IPS-20b (cell line): ENCODE measurements around the gene TMEM204.

ENCODE experiments used
- H3K27ac ChIP-seq: one replicate; pipeline ENCODE4 v1.5.1; 2013; ENCODE audit warnings: low read length
- H3K27me3 ChIP-seq: 2 replicates; pipeline ENCODE4 v1.6.1; 2013; ENCODE audit warnings: mild to moderate bottlenecking, low read length, inconsistent platforms; ENCODE audit not compliant: insufficient read depth
- H3K36me3 ChIP-seq: 2 replicates; pipeline ENCODE4 v1.6.1; 2013; ENCODE audit warnings: low read depth, mild to moderate bottlenecking, inconsistent platforms, low read length, moderate library complexity; ENCODE audit not compliant: insufficient read depth
- H3K4me1 ChIP-seq: 2 replicates; pipeline ENCODE4 v1.6.1; 2013; ENCODE audit warnings: mild to moderate bottlenecking, control low read depth, inconsistent platforms, low read length, moderate library complexity; ENCODE audit not compliant: insufficient read depth
- H3K4me3 ChIP-seq: 2 replicates; pipeline ENCODE4 v1.5.1; 2013; ENCODE audit warnings: mild to moderate bottlenecking, low read length, inconsistent platforms
- H3K9ac ChIP-seq: 2 replicates; pipeline ENCODE4 v1.6.1; 2013; ENCODE audit warnings: low read depth, mild to moderate bottlenecking, inconsistent platforms, low read length, moderate library complexity
- H3K9me3 ChIP-seq: 2 replicates; pipeline ENCODE4 v1.6.1; 2013; ENCODE audit warnings: mild to moderate bottlenecking, low read depth, low read length, inconsistent platforms; ENCODE audit not compliant: insufficient read depth

Gene TMEM204

GRCh38 chr16:1502092-1503004, 31.1 kb upstream of the TMEM204 start:
- H3K36me3 ChIP-seq: peaks cover 56% of the 10 kb centered on the region

GRCh38 chr16:1503110-1503955, 30.1 kb upstream of the TMEM204 start:
- Histone ChIP-seq H3K9ac (no peak overlapping the region), H3K4me1 (no peaks in the 10 kb centered on the region), H3K27ac (no peak overlapping the region), H3K36me3 (peaks cover 48% of the 10 kb centered on the region), H3K4me3 (no peak overlapping the region), H3K27me3 (no peaks in the 10 kb centered on the region), H3K9me3 (no peaks in the 10 kb centered on the region)

More at GRCh38 chr16:1502092-1503004, 31.1 kb upstream of the TMEM204 start:
- H3K4me3 ChIP-seq: no peak overlapping the region
- H3K4me1 ChIP-seq: no peaks in the 10 kb centered on the region
- no peaks in the 10 kb centered on the region for H3K27me3 ChIP-seq
- H3K9me3 ChIP-seq: no peaks in the 10 kb centered on the region
- no peak overlapping the region for H3K27ac ChIP-seq
- no peak overlapping the region for H3K9ac ChIP-seq

GRCh38 chr16:1505073-1505844, 28.2 kb upstream of the TMEM204 start:
- H3K9ac ChIP-seq: no peak overlapping the region
- H3K9me3 ChIP-seq: no peaks in the 10 kb centered on the region
- H3K4me1 ChIP-seq: no peaks in the 10 kb centered on the region
- peaks cover 35% of the 10 kb centered on the region for H3K36me3 ChIP-seq
- no peaks in the 10 kb centered on the region for H3K27me3 ChIP-seq
- no peak overlapping the region for H3K4me3 ChIP-seq
- H3K27ac ChIP-seq: no peak overlapping the region

DNA sequence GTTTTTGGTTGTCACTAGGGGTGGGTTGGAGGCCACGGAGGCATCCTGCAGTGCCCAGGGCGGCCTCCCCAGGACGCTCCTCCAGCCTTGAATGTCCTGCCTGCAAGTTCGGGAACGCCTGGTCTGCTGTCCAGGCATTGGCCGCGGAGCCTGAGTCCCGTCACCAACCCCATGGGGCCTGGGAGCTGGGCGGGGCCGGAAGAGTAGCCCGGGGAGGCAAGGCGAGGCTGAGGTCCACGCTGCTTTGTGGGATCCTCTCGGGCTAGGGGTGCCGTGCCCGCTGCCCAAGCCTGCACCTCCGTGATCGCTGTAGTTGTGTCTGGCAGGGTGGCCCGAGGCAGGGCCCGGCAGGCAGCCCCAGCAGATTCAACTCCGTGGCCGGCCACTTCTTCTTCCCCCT, 27.6 kb upstream of the TMEM204 start:
- no peaks in the 10 kb centered on the region for H3K27me3 ChIP-seq
- no peak overlapping the region for H3K27ac ChIP-seq
- H3K9ac ChIP-seq: no peak overlapping the region
- H3K9me3 ChIP-seq: no peaks in the 10 kb centered on the region
- H3K4me3 ChIP-seq: no peak overlapping the region
- no peaks in the 10 kb centered on the region for H3K4me1 ChIP-seq
- H3K36me3 ChIP-seq: peaks cover 37% of the 10 kb centered on the region

GRCh38 chr16:1506494-1507213, 26.8 kb upstream of the TMEM204 start:
- no peak overlapping the region for H3K4me3 ChIP-seq
- no peaks in the 10 kb centered on the region for H3K27me3 ChIP-seq
- H3K27ac ChIP-seq: no peak overlapping the region
- no peak overlapping the region for H3K9ac ChIP-seq
- H3K4me1 ChIP-seq: no peaks in the 10 kb centered on the region
- peaks cover 30% of the 10 kb centered on the region for H3K36me3 ChIP-seq
- no peaks in the 10 kb centered on the region for H3K9me3 ChIP-seq

DNA sequence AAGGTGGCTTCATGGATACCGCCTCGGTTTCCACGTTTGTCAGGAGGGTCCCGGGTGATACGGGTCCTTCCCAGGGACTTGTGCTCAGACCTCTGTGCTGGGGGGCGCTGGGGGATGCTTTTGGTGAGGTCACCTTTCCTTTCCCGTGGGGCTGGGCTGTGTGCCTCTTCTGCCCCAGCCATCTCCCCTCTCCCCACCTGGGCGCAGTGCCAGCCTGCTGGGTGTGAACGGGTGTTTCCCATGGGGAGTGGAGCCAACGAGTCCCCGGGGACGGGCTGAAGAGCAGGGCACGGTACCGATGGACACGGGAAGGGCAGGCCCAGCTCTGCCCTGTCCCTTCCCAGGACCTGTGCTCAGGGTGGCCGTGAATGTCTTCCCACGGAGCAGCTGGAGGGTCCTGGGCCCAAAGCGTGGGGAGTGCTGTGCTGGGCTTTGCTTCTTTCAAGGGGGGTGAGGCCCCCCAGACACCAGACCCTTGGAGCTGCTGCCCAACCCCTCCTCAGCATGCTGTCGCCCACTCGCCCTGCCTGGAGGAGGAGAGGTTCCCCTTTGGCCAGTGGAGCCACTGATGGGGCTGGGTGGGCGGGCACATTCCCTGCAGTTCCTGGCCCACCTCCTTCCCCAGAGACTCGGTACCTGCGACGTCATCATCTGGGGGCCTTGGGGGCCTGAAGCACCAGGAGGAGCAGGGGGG, 24.8 kb upstream of the TMEM204 start:
- H3K27ac ChIP-seq: no peak overlapping the region
- no peaks in the 10 kb centered on the region for H3K4me1 ChIP-seq
- no peak overlapping the region for H3K9ac ChIP-seq
- peaks cover 12% of the 10 kb centered on the region for H3K36me3 ChIP-seq
- no peaks in the 10 kb centered on the region for H3K27me3 ChIP-seq
- no peak overlapping the region for H3K4me3 ChIP-seq
- no peaks in the 10 kb centered on the region for H3K9me3 ChIP-seq

DNA sequence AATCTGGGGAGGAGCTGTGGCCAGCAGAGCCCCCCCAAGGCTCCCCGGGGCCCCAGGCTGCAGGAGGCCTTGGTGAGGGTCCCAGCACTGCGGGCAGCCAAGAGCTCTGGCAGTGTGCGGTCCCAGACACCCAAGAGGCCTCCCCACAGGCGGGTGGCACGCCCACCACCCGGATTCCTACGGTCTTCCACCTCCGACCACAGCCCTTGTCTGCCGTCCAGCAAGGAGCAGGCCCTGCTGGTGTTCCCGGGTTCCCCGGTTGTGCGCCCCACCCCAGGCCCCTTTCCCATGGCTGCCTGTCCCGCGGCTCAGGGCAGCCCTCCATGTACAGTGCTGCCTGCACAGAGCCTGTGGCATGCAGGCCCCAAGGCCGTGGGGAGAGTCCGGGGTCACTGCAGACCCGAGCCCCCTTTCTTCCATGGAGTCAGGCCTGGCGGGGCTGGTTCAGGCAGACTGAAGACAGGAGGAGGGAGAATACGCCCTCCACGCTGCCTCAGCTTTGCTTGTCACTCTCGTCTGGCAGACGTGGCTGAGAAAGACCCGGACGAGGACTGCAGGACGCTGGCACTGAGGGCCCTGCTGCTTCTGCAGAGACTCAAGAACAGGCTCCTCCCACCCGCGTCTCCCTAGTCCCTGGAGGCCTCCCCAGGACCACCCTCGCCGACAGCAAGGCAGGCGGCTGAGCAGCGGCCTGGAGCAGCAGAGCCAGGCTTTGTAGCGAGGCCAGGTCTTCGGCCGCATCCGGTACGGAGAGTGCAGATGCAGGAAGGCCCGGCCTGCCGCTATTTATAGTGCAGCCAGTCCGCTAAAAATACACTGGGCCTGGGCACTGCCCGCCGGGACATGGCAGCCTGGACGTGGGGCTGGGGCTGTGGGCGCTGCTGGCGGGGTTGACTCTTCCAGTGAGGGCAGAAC, 23.9 kb upstream of the TMEM204 start:
- no peaks in the 10 kb centered on the region for H3K27me3 ChIP-seq
- peaks cover 9% of the 10 kb centered on the region for H3K36me3 ChIP-seq
- no peak overlapping the region for H3K9ac ChIP-seq
- H3K4me1 ChIP-seq: no peaks in the 10 kb centered on the region
- H3K27ac ChIP-seq: no peak overlapping the region
- no peak overlapping the region for H3K4me3 ChIP-seq
- H3K9me3 ChIP-seq: peaks cover 4% of the 10 kb centered on the region; the same call in 1 of the 2 replicates

- no peak overlapping the region for H3K27ac ChIP-seq
- H3K27me3 ChIP-seq: no peaks in the 10 kb centered on the region
- peaks cover 4% of the 10 kb centered on the region; the same call in 1 of the 2 replicates for H3K9me3 ChIP-seq
- no peaks in the 10 kb centered on the region for H3K4me1 ChIP-seq
- peaks cover 6% of the 10 kb centered on the region for H3K36me3 ChIP-seq
- no peak overlapping the region for H3K4me3 ChIP-seq
- H3K9ac ChIP-seq: no peak overlapping the region
Measured at GRCh38 chr16:1510272-1510671, 23.2 kb upstream of the TMEM204 start.

- H3K36me3 ChIP-seq: peaks cover 6% of the 10 kb centered on the region
Measured at GRCh38 chr16:1510941-1511351, 22.5 kb upstream of the TMEM204 start.

More at GRCh38 chr16:1510941-1511351, 22.5 kb upstream of the TMEM204 start:
- Histone ChIP-seq H3K27me3 (no peaks in the 10 kb centered on the region), H3K4me1 (no peaks in the 10 kb centered on the region), H3K9me3 (peaks cover 4% of the 10 kb centered on the region; the same call in 1 of the 2 replicates), H3K4me3 (no peak overlapping the region), H3K9ac (no peak overlapping the region), H3K27ac (no peak overlapping the region)
